T-cell (primary cell): ENCODE measurements around the gene ZNF275. TPM values are rescaled to one million over a fixed set of nuclear protein-coding genes. Genes with fewer than 3 reads are reported as not detected.

Experiments
- ATAC-seq, 4 experiments: fragments of 200-7000 bp in 3 of 4; fragments of 150-1000 bp in 1 of 4; cut with Tn5 transposase; replicated peaks in 1 of 4; 1 replicate in 3 of 4; 2 replicates in 1 of 4; pipeline ENCODE4 v1.10.0; 2021; ENCODE audit warnings: moderate library complexity in 3 of 4, mild to moderate bottlenecking in 2 of 4, moderate number of reproducible peaks in 1 of 4
- CTCF ChIA-PET, 2 donors: fragments of 300-600 bp; sonication (Branson Sonifier 250); formaldehyde crosslinking; loops; one replicate each; lab custom pipeline; 2022; ENCODE audit warnings: antibody characterized with exemption in 2 of 2; lab: Charles Lee
- POLR2A ChIA-PET, 2 donors: fragments of 300-600 bp; sonication (Branson Sonifier 250); formaldehyde crosslinking; loops; one replicate each; lab custom pipeline; 2022; ENCODE audit warnings: antibody characterized with exemption in 2 of 2; lab: Charles Lee
- DNase-seq, 35 experiments: peaks; one replicate each; pipeline versions ENCODE4 v3.0.0 to v3.0.0-alpha.2; 2013 to 2023
- H3K27ac ChIP-seq: one replicate; pipeline ENCODE4 v1.5.1; 2013; ENCODE audit warnings: low read length
- H3K27me3 ChIP-seq, 2 experiments: replicated peaks in 1 of 2; 1 replicate in 1 of 2; 2 replicates in 1 of 2; pipeline versions ENCODE4 v1.6.1 to v1.7.0; 2013; ENCODE audit warnings: low read length in 1 of 2, mixed read lengths in 1 of 2; ENCODE audit not compliant: control insufficient read depth in 2 of 2, insufficient read depth in 2 of 2; ENCODE audit errors: extremely low read depth in 1 of 2
- H3K36me3 ChIP-seq, 2 donors: 1 replicate in 1 of 2; 2 replicates in 1 of 2; pipeline versions ENCODE4 v1.6.1 to v1.7.0; 2013; ENCODE audit warnings: low read length in 1 of 2; ENCODE audit not compliant: control insufficient read depth in 2 of 2, insufficient read depth in 1 of 2; ENCODE audit errors: extremely low read depth in 1 of 2
- H3K4me1 ChIP-seq, 2 experiments: 1 replicate in 1 of 2; 2 replicates in 1 of 2; pipeline versions ENCODE4 v1.6.1 to v1.7.0; 2013; ENCODE audit warnings: low read length in 2 of 2, mixed read lengths in 1 of 2; ENCODE audit not compliant: insufficient read depth in 2 of 2, control insufficient read depth in 1 of 2; ENCODE audit errors: extremely low read depth in 1 of 2
- H3K4me3 ChIP-seq, 2 donors: 1 replicate in 1 of 2; 2 replicates in 1 of 2; pipeline versions ENCODE4 v1.5.1 to v1.7.0; 2013; ENCODE audit warnings: mild to moderate bottlenecking in 2 of 2, low read length in 1 of 2, moderate library complexity in 1 of 2; ENCODE audit not compliant: control insufficient read depth in 1 of 2; ENCODE audit errors: extremely low read depth in 1 of 2
- H3K9me3 ChIP-seq: 2 replicates; pipeline ENCODE4 v1.7.0; 2013
- H3K27ac Mint-ChIP-seq, 2 donors: one replicate each; pipeline ENCODE4 v1.8.0; 2020 to 2021; ENCODE audit warnings: mild to moderate bottlenecking in 2 of 2, mixed read lengths in 2 of 2
- H3K27me3 Mint-ChIP-seq, 2 donors: one replicate each; pipeline ENCODE4 v1.8.0; 2021 to 2022; ENCODE audit warnings: mixed read lengths in 2 of 2
- H3K36me3 Mint-ChIP-seq: one replicate; pipeline ENCODE4 v1.8.0; 2021; ENCODE audit warnings: mixed read lengths
- H3K4me1 Mint-ChIP-seq, 3 donors: one replicate each; pipeline ENCODE4 v1.8.0; 2020 to 2022; ENCODE audit warnings: mixed read lengths in 3 of 3, mild to moderate bottlenecking in 1 of 3
- H3K4me3 Mint-ChIP-seq, 3 donors: one replicate each; pipeline ENCODE4 v1.8.0; 2020 to 2022; ENCODE audit warnings: mild to moderate bottlenecking in 3 of 3, mixed read lengths in 3 of 3, moderate library complexity in 3 of 3
- H3K9me3 Mint-ChIP-seq, 3 donors: one replicate each; pipeline ENCODE4 v1.8.0; 2020 to 2022; ENCODE audit warnings: mixed read lengths in 3 of 3
- WGBS: methylation state at CpG from one replicate; pipeline ENCODE4 v1.1.5; 2013; ENCODE audit warnings: missing lambda C conversion rate; ENCODE audit not compliant: insufficient coverage; 5-methylcytosine and 5-hydroxymethylcytosine counted together
- total RNA-seq, 35 experiments: library from RNA in 6 of 35; stranded (reverse) in 6 of 35; fragments of 120-200 nt in 1 of 35; gene quantifications; one replicate each; pipeline versions ENCODE4 v1.2.1 to v1.2.4 and lab custom pipeline; 2013 to 2026

Gene ZNF275
- total RNA-seq, 5 donors from 2014 or later (not counting 1 experiment from before 2014, with no cell fraction given), result 14.4 to 17.6 (median 17.0) TPM

DNA sequence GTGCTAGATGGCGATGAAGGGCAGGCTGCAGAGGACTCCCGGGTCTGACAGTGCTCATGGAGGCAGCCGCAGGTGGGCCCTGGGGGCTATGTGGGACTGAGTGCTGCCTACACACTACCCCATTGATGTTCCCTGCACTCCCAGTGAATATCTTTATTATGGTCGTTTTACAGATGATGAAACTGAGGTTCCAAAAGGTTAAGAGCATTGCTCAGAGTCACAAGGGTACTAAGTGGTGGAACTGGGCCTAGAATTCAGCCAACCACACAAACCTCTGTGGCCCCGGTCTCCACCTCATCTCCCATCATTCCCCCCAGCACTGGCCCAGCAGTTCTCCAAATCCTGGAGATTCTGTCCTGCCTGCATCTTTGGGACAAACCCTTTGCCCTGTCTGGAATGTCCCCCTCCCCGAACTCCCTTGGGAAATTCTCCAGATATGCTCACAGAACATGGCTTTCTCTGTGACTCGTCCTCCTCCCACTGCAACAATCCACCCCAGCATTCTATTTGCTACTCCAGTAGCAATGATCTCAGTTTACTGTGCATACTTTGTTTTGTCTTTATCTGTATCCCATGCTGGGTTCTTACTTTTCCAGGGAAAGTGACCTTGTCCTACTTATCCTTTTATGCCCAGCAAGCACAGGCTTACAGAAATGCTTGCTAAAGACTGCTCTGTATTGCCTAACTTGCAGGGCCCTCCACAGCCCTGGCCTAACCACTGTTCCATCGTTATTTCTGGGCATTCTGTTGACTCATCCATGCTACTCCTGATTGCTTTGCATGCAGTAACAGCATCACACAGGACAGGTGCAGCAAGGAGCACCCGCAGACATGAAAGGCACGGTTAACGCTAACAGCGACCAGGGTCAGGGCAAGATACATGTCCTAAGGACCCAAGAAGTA is 26.4 kb upstream of the ZNF275 start:
- DNase-seq, result no peak
- no peaks in the 10 kb centered on the region for H3K4me1 ChIP-seq
- Mint-ChIP-seq H3K27ac (no peak overlapping the region), H3K9me3 (no peaks in the 10 kb centered on the region), H3K4me3 (no peak overlapping the region), H3K4me1 (peaks cover 0 to 6% (median 0%) of the 10 kb centered on the region in 3 donors), H3K36me3 (no peaks in the 10 kb centered on the region), H3K27me3 (peaks cover 14 to 42% of the 10 kb centered on the region in 2 donors)
- ChIA-PET POLR2A (no interaction called here), CTCF (no interaction called here)
- no peak overlapping the region for H3K4me3 ChIP-seq
- 79% methylated on average over 4 of the region's 12 CpGs for WGBS
- H3K9me3 ChIP-seq, result no peaks in the 10 kb centered on the region
- H3K27ac ChIP-seq, result no peak overlapping the region
- no peaks in the 10 kb centered on the region for H3K36me3 ChIP-seq
- peaks cover 3 to 4% of the 10 kb centered on the region in 2 experiments for H3K27me3 ChIP-seq
- no peak for ATAC-seq

DNA sequence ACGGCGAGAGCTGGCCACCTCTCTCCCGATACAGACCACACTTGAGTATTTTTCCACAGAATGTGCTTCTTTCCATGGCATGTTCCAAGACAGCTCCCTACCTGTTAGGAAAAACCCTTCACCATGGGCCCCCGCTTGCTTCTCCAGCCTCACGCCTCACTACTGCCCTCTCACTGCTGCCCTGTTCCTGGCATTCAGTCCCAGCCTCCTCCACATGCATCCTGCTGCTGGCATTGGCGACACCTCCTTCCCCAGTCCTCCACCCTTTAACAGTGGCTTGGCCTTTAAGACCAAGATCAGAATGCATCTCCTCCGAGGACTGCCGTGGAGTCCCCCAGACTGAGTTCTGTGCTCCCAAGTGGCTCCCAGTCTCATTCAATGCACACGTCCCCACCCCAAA is 23.1 kb upstream of the ZNF275 start:
- no peaks in the 10 kb centered on the region for H3K36me3 Mint-ChIP-seq
- WGBS, result 90% methylated on average over 8 of the region's 9 CpGs

DNA sequence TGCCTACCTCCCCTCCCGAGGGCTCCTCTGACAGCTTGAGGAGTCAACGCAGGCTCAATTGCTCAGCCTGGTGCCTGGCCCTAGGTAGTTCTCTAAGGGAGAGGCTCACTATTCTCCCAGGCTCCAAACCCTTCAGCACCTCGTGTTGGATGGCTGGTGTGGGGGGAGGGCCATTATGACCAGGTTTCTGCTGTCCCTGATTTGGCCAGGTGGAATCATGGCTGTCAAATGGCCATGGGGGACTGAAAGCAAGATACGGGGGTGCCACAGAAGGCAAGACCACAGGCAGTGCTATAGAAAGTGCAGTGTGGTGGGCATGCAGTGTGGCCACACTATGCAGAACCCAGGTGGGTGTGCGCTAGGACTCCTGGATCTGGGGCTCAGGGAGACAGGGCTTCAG is 21.9 kb upstream of the ZNF275 start:
- 70% methylated on average over 2 of the region's 5 CpGs for WGBS
- H3K9me3 ChIP-seq, result no peaks in the 10 kb centered on the region
- DNase-seq (no peak), ATAC-seq (no peak)
- no peaks in the 10 kb centered on the region for H3K36me3 ChIP-seq
- Mint-ChIP-seq H3K36me3 (no peaks in the 10 kb centered on the region), H3K4me1 (no peaks in the 10 kb centered on the region), H3K9me3 (no peaks in the 10 kb centered on the region), H3K27ac (no peak overlapping the region), H3K4me3 (no peak overlapping the region), H3K27me3 (peaks cover 0 to 22% of the 10 kb centered on the region in 2 donors)
- H3K4me3 ChIP-seq, result no peak overlapping the region
- no peaks in the 10 kb centered on the region for H3K4me1 ChIP-seq
- ChIA-PET POLR2A (no interaction called here), CTCF (no interaction called here)
- H3K27me3 ChIP-seq, result no peaks in the 10 kb centered on the region
- no peak overlapping the region for H3K27ac ChIP-seq

More for the DNA sequence above, 23.1 kb upstream of the ZNF275 start:
- Histone ChIP-seq H3K27me3 (no peaks in the 10 kb centered on the region), H3K9me3 (no peaks in the 10 kb centered on the region), H3K27ac (no peak overlapping the region), H3K4me1 (no peaks in the 10 kb centered on the region), H3K36me3 (no peaks in the 10 kb centered on the region), H3K4me3 (no peak overlapping the region)
- ATAC-seq, result no peak
- no peak for DNase-seq
- H3K9me3 Mint-ChIP-seq, result no peaks in the 10 kb centered on the region
- ChIA-PET POLR2A (no interaction called here), CTCF (no interaction called here)
- H3K4me3 Mint-ChIP-seq, result no peak overlapping the region
- no peak overlapping the region for H3K27ac Mint-ChIP-seq
- H3K27me3 Mint-ChIP-seq, result peaks cover 2 to 26% of the 10 kb centered on the region in 2 donors
- H3K4me1 Mint-ChIP-seq, result no peaks in the 10 kb centered on the region

DNA sequence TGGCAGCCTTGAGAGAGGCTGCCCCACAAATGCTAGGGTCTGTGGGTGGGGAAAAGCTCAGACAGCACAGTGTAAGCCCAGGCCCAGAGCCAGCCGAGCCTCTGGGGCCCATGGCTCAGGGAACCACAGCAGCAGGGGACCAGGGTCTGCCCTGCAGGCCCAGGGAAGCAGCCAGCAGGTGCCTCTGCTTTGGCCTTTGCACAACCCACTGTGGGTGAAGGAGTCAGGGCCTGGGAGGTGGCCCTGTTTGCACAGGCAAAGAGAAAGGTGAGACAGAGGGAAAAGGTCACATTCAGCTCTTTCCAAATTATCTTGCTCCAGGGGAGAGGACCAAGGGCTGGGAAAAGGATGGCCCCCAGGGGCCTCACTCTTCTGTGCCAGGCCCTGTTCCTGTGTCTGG is 21.1 kb upstream of the ZNF275 start:
- ChIA-PET CTCF (no interaction called here), POLR2A (no interaction called here)
- H3K27me3 ChIP-seq, result no peaks in the 10 kb centered on the region
- no peak for DNase-seq
- H3K36me3 ChIP-seq, result no peaks in the 10 kb centered on the region
- Mint-ChIP-seq H3K27ac (no peak overlapping the region), H3K27me3 (peaks cover 0 to 18% of the 10 kb centered on the region in 2 donors), H3K4me1 (no peaks in the 10 kb centered on the region), H3K4me3 (no peak overlapping the region), H3K36me3 (no peaks in the 10 kb centered on the region), H3K9me3 (no peaks in the 10 kb centered on the region)
- ATAC-seq, result no peak
- H3K4me3 ChIP-seq, result no peak overlapping the region
- WGBS, result 60% methylated on average over 1 of the region's 1 CpG
- no peak overlapping the region for H3K27ac ChIP-seq
- H3K9me3 ChIP-seq, result no peaks in the 10 kb centered on the region
- no peaks in the 10 kb centered on the region for H3K4me1 ChIP-seq

DNA sequence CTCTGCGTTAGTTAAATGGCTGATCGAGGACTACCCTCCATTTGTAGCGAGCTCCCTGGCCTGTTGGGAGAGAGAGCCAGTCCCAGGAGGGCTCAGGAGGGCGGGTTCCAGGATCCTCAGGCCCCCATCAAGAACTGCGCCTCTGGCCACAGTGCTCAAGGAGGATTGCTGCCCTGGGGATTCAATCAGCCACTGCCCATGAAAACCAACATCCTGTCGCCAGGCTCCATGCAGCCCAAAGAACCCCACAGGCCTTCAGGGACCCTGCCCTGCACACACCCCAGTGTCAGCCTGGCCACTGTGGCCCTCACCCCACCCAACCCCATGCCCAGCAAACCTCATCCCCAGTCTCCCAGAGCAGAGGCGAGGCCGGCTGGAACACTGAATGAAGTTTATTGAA is 16.6 kb upstream of the ZNF275 start:
- ATAC-seq, result no peak
- no peak overlapping the region for H3K27ac Mint-ChIP-seq
- Histone ChIP-seq H3K36me3 (no peaks in the 10 kb centered on the region), H3K9me3 (no peaks in the 10 kb centered on the region), H3K27me3 (peaks cover 0 to 10% of the 10 kb centered on the region in 2 experiments), H3K27ac (no peak overlapping the region), H3K4me1 (no peaks in the 10 kb centered on the region), H3K4me3 (no peak overlapping the region)
- no peaks in the 10 kb centered on the region for H3K4me1 Mint-ChIP-seq
- no peaks in the 10 kb centered on the region for H3K36me3 Mint-ChIP-seq
- ChIA-PET CTCF (no interaction called here), POLR2A (no interaction called here)
- H3K27me3 Mint-ChIP-seq, result peaks cover 2 to 13% of the 10 kb centered on the region in 2 donors
- no peaks in the 10 kb centered on the region for H3K9me3 Mint-ChIP-seq
- H3K4me3 Mint-ChIP-seq, result no peak overlapping the region
- no peak for DNase-seq
- whole genome bisulfite sequencing, result 93% methylated on average over 2 of the region's 8 CpGs

DNA sequence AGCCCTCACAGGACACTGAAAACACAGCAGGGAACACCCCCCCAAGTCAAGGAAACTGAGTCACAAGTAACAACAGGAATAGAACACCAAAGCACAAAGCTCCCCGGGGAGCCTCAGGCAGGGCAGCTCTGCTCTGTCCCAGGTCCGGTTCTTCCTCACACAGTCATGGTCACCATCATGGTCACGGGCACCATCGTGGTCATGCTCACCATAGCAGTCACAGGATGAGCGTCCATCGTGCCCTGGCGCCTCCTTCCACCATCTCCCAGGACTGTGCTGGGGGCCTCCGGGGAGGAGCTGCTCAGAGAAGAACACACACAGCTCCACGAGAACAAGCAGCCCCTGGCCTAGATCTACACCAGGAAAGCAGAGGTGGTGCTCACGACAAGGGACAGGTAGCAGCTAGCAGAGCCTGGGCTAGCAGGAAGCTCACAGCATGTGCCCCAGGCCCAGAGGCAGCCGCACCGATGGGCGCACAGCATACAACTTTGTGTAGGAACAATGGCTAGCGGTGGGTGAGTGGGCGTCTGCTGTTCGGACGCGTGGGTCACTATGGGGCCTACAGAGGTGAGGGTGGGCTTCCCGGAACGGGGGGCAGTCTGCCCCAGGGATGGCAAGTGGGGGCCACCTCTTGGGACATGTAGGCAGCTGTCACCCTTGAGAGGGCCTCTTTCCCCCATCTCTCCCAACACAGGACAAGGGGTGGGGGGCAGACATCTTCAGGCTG is 15.8 kb upstream of the ZNF275 start:
- Mint-ChIP-seq H3K4me3 (no peak overlapping the region), H3K9me3 (no peaks in the 10 kb centered on the region), H3K27ac (no peak overlapping the region), H3K36me3 (no peaks in the 10 kb centered on the region), H3K27me3 (peaks cover 2 to 10% of the 10 kb centered on the region in 2 donors), H3K4me1 (no peaks in the 10 kb centered on the region)
- H3K4me1 ChIP-seq, result no peaks in the 10 kb centered on the region
- no peak for DNase-seq
- H3K9me3 ChIP-seq, result no peaks in the 10 kb centered on the region
- POLR2A ChIA-PET, result no interaction called here
- H3K4me3 ChIP-seq, result no peak overlapping the region
- H3K36me3 ChIP-seq, result no peaks in the 10 kb centered on the region
- peaks cover 0 to 10% of the 10 kb centered on the region in 2 experiments for H3K27me3 ChIP-seq
- CTCF ChIA-PET, result no interaction called here
- ATAC-seq, result no peak
- no peak overlapping the region for H3K27ac ChIP-seq
- WGBS, result 84% methylated on average over 5 of the region's 20 CpGs
